Natural killer cell (primary cell): ENCODE data around the gene TMEM150C. TPM values are rescaled to one million over a fixed set of nuclear protein-coding genes. Genes with fewer than 3 reads are reported as not detected.

Source experiments
- ATAC-seq, 3 donors: fragments of 150-1000 bp in 2 of 3; fragments of 200-7000 bp in 1 of 3; cut with Tn5 transposase; 1 replicate in 1 of 3; 2 replicates in 2 of 3; pipeline ENCODE4 v1.10.0; 2021; ENCODE audit warnings: mild to moderate bottlenecking in 2 of 3, moderate library complexity in 2 of 3
- DNase-seq, 2 donors: peaks; one replicate each; pipeline versions ENCODE4 v3.0.0 to v3.0.0-alpha.2; 2013 to 2021; ENCODE audit warnings: mixed read lengths in 1 of 2
- H3K27ac ChIP-seq: one replicate; pipeline ENCODE4 v1.5.1; 2013; ENCODE audit warnings: mild to moderate bottlenecking, low read length
- H3K27me3 ChIP-seq: one replicate; pipeline ENCODE4 v1.6.1; 2013; ENCODE audit warnings: low read length; ENCODE audit not compliant: control insufficient read depth, insufficient read depth
- H3K36me3 ChIP-seq: one replicate; pipeline ENCODE4 v1.6.1; 2013; ENCODE audit warnings: low read length; ENCODE audit not compliant: control insufficient read depth, insufficient read depth
- H3K4me1 ChIP-seq: one replicate; pipeline ENCODE4 v1.6.1; 2013; ENCODE audit warnings: low read length; ENCODE audit not compliant: control insufficient read depth, insufficient read depth
- H3K4me3 ChIP-seq: one replicate; pipeline ENCODE4 v1.5.1; 2013; ENCODE audit warnings: low read length
- H3K9me3 ChIP-seq: one replicate; pipeline ENCODE4 v1.6.1; 2013; ENCODE audit warnings: low read length; ENCODE audit not compliant: control insufficient read depth, insufficient read depth
- H3K27ac Mint-ChIP-seq, 2 donors: one replicate each; pipeline ENCODE4 v1.8.0; 2022; ENCODE audit warnings: mild to moderate bottlenecking in 2 of 2, mixed read lengths in 2 of 2, moderate library complexity in 1 of 2
- H3K27me3 Mint-ChIP-seq, 2 donors: one replicate each; pipeline ENCODE4 v1.8.0; 2022; ENCODE audit warnings: low read depth in 2 of 2, mixed read lengths in 2 of 2
- H3K36me3 Mint-ChIP-seq: one replicate; pipeline ENCODE4 v1.8.0; 2022; ENCODE audit warnings: mixed read lengths
- H3K4me1 Mint-ChIP-seq, 2 donors: one replicate each; pipeline ENCODE4 v1.8.0; 2022; ENCODE audit warnings: mixed read lengths in 2 of 2
- H3K4me3 Mint-ChIP-seq: one replicate; pipeline ENCODE4 v1.8.0; 2022; ENCODE audit warnings: mild to moderate bottlenecking, moderate library complexity, mixed read lengths
- H3K9me3 Mint-ChIP-seq, 2 donors: one replicate each; pipeline ENCODE4 v1.8.0; 2022; ENCODE audit warnings: mixed read lengths in 2 of 2
- WGBS: methylation state at CpG from one replicate; pipeline ENCODE4 v1.1.7; 2013; ENCODE audit warnings: missing lambda C conversion rate; ENCODE audit not compliant: insufficient coverage; 5-methylcytosine and 5-hydroxymethylcytosine counted together
- intact Hi-C: fragments of 100-400 bp; cut with micrococcal nuclease; formaldehyde crosslinking; loops from one replicate; pipeline ENCODE4 v1.14.2; 2022
- total RNA-seq, 4 donors: library from RNA; stranded (reverse); fragments of 120-200 nt in 1 of 4; gene quantifications; one replicate each; pipeline versions ENCODE4 v1.2.3 to v1.2.4, GENCODE V29; 2013 to 2022
- TF ChIP-seq, protein P1 (sequence below): fragments of 200-600 bp; IDR thresholded peaks from one replicate; pipeline ENCODE4 v1.8.0; 2022; ENCODE audit warnings: antibody characterized with exemption

TMEM150C gene
- total RNA-seq, 3 donors from 2014 or later (not counting 1 experiment from before 2014, with no cell fraction given) = not detected

- Mint-ChIP-seq H3K9me3 (no peaks in the 10 kb centered on the region), H3K4me3 (no peak overlapping the region), H3K4me1 (no peaks in the 10 kb centered on the region), H3K27me3 (peaks cover 0 to 8% of the 10 kb centered on the region in 2 donors), H3K27ac (no peak overlapping the region), H3K36me3 (no peaks in the 10 kb centered on the region)
- Histone ChIP-seq H3K4me1 (no peaks in the 10 kb centered on the region), H3K36me3 (no peaks in the 10 kb centered on the region), H3K27me3 (no peaks in the 10 kb centered on the region), H3K27ac (no peak overlapping the region), H3K9me3 (no peaks in the 10 kb centered on the region), H3K4me3 (no peak overlapping the region)
- TF ChIP-seq, protein P1, sequence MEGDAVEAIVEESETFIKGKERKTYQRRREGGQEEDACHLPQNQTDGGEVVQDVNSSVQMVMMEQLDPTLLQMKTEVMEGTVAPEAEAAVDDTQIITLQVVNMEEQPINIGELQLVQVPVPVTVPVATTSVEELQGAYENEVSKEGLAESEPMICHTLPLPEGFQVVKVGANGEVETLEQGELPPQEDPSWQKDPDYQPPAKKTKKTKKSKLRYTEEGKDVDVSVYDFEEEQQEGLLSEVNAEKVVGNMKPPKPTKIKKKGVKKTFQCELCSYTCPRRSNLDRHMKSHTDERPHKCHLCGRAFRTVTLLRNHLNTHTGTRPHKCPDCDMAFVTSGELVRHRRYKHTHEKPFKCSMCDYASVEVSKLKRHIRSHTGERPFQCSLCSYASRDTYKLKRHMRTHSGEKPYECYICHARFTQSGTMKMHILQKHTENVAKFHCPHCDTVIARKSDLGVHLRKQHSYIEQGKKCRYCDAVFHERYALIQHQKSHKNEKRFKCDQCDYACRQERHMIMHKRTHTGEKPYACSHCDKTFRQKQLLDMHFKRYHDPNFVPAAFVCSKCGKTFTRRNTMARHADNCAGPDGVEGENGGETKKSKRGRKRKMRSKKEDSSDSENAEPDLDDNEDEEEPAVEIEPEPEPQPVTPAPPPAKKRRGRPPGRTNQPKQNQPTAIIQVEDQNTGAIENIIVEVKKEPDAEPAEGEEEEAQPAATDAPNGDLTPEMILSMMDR = no peak
- DNase-seq (no peak), ATAC-seq (no peak)
- intact Hi-C loops = no loop called here
- WGBS = 92% methylated on average over 4 of the region's 4 CpGs
Measured at GRCh38 chr4:82522472-82522871, 39.3 kb downstream of the TMEM150C start.

- Histone ChIP-seq H3K4me1 (no peaks in the 10 kb centered on the region), H3K27ac (no peak overlapping the region), H3K9me3 (no peaks in the 10 kb centered on the region), H3K36me3 (no peaks in the 10 kb centered on the region), H3K27me3 (no peaks in the 10 kb centered on the region), H3K4me3 (no peak overlapping the region)
- 50% methylated on average over 2 of the region's 2 CpGs for WGBS
- H3K9me3 Mint-ChIP-seq = no peaks in the 10 kb centered on the region
- H3K36me3 Mint-ChIP-seq = no peaks in the 10 kb centered on the region
- TF ChIP-seq, protein P1 = no peak
- H3K4me1 Mint-ChIP-seq = no peaks in the 10 kb centered on the region
- no peak overlapping the region for H3K4me3 Mint-ChIP-seq
- DNase-seq (no peak), ATAC-seq (no peak)
- no peak overlapping the region for H3K27ac Mint-ChIP-seq
- H3K27me3 Mint-ChIP-seq = peaks cover 0 to 5% of the 10 kb centered on the region in 2 donors
- intact Hi-C loops = no loop called here
Measured at GRCh38 chr4:82521283-82521682, 40.5 kb downstream of the TMEM150C start.

DNA sequence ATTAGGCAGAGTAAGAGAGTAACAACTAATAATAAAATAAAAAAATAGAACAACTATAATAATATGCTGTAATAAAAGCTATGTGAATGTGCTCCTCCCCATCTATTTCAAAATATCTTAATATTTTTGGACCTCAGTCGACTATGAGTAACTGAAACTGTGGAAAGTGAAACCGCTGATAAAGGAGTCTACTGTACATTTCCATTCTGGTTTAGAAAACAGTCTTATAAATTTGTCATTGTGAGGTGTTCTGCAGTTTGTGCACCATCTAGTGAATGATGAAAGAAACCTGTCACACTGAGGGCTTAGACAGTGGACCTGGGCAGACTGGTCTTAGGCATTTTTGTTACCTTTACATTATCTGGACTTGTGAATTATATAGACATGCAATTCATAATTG is 42.0 kb downstream of the TMEM150C start:
- no peak for ATAC-seq
- Histone ChIP-seq H3K9me3 (no peaks in the 10 kb centered on the region), H3K4me1 (no peaks in the 10 kb centered on the region), H3K27me3 (no peaks in the 10 kb centered on the region), H3K36me3 (no peaks in the 10 kb centered on the region), H3K27ac (no peak overlapping the region), H3K4me3 (no peak overlapping the region)
- no peak for DNase-seq
- H3K27me3 Mint-ChIP-seq = peaks cover 0 to 5% of the 10 kb centered on the region in 2 donors
- H3K27ac Mint-ChIP-seq = no peak overlapping the region
- no peaks in the 10 kb centered on the region for H3K4me1 Mint-ChIP-seq
- WGBS = 80% methylated on average over 1 of the region's 2 CpGs
- intact Hi-C loops = no loop called here
- H3K36me3 Mint-ChIP-seq = no peaks in the 10 kb centered on the region
- no peaks in the 10 kb centered on the region for H3K9me3 Mint-ChIP-seq
- no peak overlapping the region for H3K4me3 Mint-ChIP-seq
- TF ChIP-seq, protein P1 = no peak

DNA sequence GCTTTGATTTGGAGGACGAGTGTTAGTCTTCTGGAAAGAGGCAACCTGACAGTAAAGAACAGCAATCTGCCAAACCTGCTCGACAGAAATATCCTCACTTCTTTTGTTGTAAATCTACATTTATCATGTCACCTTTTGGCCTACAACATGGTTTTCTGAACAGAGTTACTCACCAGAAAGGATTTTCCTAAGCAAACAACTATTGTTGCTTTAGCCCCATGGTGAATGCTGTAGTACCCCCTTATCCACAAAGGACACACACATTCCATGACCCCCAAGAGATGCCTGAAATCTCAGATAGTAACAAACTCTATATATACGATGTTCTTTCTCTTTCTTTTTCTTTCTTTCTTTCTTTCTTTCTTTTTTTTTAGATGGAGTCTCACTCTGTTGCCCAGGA is 42.7 kb downstream of the TMEM150C start:
- H3K36me3 ChIP-seq = no peaks in the 10 kb centered on the region
- H3K27me3 ChIP-seq = no peaks in the 10 kb centered on the region
- TF ChIP-seq, protein P1 = no peak
- 96% methylated on average over 3 of the region's 3 CpGs for WGBS
- H3K9me3 Mint-ChIP-seq = no peaks in the 10 kb centered on the region
- ATAC-seq (no peak), DNase-seq (no peak)
- no peaks in the 10 kb centered on the region for H3K36me3 Mint-ChIP-seq
- no peaks in the 10 kb centered on the region for H3K4me1 Mint-ChIP-seq
- intact Hi-C loops = no loop called here
- no peaks in the 10 kb centered on the region for H3K4me1 ChIP-seq
- no peak overlapping the region for H3K4me3 Mint-ChIP-seq
- H3K4me3 ChIP-seq = no peak overlapping the region
- H3K9me3 ChIP-seq = no peaks in the 10 kb centered on the region
- H3K27ac Mint-ChIP-seq = no peak overlapping the region
- no peak overlapping the region for H3K27ac ChIP-seq
- H3K27me3 Mint-ChIP-seq = peaks cover 4 to 6% of the 10 kb centered on the region in 2 donors
